Suprapubic skin (tissue), 4 donors: Measurements from ENCODE around the gene SCAMP1. TPM values are rescaled to one million over a fixed set of nuclear protein-coding genes. Genes with fewer than 3 reads are reported as not detected.

Source experiments
- DNase-seq, 2 donors: peaks; one replicate each; pipeline ENCODE4 v3.0.0-alpha.2; 2019; ENCODE audit warnings: low spot score in 2 of 2
- H3K27ac ChIP-seq: fragments of 200-600 bp; sonication (generic); one replicate; pipeline ENCODE4 v1.5.1; 2019
- H3K27me3 ChIP-seq: fragments of 200-600 bp; sonication (generic); one replicate; pipeline ENCODE4 v1.5.1; 2019
- H3K36me3 ChIP-seq: fragments of 200-600 bp; sonication (generic); one replicate; pipeline ENCODE4 v1.5.1; 2019
- H3K4me1 ChIP-seq: fragments of 200-600 bp; sonication (generic); one replicate; pipeline ENCODE4 v1.5.1; 2019
- H3K4me3 ChIP-seq: fragments of 200-600 bp; sonication (generic); one replicate; pipeline ENCODE4 v1.5.1; 2019; ENCODE audit warnings: mild to moderate bottlenecking
- H3K9me3 ChIP-seq: fragments of 200-600 bp; sonication (generic); one replicate; pipeline ENCODE4 v1.5.1; 2019
- EP300 ChIP-seq: sonication (generic); formaldehyde crosslinking; IDR thresholded peaks from one replicate; pipeline ENCODE4 v1.6.1; 2017; ENCODE audit warnings: antibody characterized with exemption
- POLR2A ChIP-seq, 2 donors: fragments of 450-650 bp; IDR thresholded peaks; one replicate each; pipeline ENCODE4 v1.6.1; 2017; ENCODE audit warnings: antibody characterized with exemption in 2 of 2, mild to moderate bottlenecking in 2 of 2, moderate library complexity in 2 of 2
- POLR2AphosphoS5 ChIP-seq, 3 donors: sonication (generic); formaldehyde crosslinking; IDR thresholded peaks; one replicate each; pipeline ENCODE4 v1.6.1; 2017; ENCODE audit warnings: antibody characterized with exemption in 3 of 3
- WGBS: methylation state at CpG from one replicate; pipeline ENCODE4 v1.1.5; 2018; 5-methylcytosine and 5-hydroxymethylcytosine counted together
- total RNA-seq, 4 donors: library from RNA; depleted of rRNA; stranded (reverse); fragments of >200 nt; gene quantifications; one replicate each; pipeline ENCODE4 v1.1.0, GENCODE V29; 2016
- TF ChIP-seq, protein P1 (sequence below), 2 donors: fragments of 200-600 bp in 1 of 2; fragments of 450-650 bp in 1 of 2; sonication (generic) in 1 of 2; IDR thresholded peaks; one replicate each; pipeline ENCODE4 v1.5.1; 2016 to 2019; ENCODE audit warnings: antibody characterized with exemption in 2 of 2, mild to moderate bottlenecking in 1 of 2, moderate library complexity in 1 of 2

SCAMP1 gene
- total RNA-seq, 4 donors from 2014 or later = 21.2 to 34.6 (median 29.4) TPM

DNA sequence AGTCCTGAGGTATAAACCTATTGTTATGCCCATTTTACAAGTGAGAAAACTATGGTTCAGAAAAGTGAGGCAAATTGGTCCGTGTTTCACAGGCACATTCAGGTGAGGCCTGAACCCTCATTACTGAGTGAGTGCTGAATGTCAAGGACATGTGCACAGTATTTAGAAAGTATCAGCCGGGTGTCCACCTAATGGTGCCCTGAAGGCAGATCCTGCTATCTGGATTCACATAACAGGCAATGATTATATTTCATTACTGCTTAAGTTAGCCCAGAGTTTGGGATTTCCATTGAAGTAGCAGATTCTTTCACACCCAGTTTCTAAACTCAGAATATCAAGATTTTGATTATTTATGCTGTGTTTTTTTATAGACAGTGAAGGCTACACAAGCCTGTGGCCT lies 145.4 kb downstream of the SCAMP1 start:
- H3K27ac ChIP-seq = peak overlapping the region; percentile 61
- H3K27me3 ChIP-seq = no peaks in the 10 kb centered on the region
- no peak overlapping the region for H3K4me3 ChIP-seq
- peaks cover 58% of the 10 kb centered on the region for H3K4me1 ChIP-seq
- WGBS = 88% methylated on average over 2 of the region's 2 CpGs
- H3K9me3 ChIP-seq = no peaks in the 10 kb centered on the region
- TF ChIP-seq, protein P1, sequence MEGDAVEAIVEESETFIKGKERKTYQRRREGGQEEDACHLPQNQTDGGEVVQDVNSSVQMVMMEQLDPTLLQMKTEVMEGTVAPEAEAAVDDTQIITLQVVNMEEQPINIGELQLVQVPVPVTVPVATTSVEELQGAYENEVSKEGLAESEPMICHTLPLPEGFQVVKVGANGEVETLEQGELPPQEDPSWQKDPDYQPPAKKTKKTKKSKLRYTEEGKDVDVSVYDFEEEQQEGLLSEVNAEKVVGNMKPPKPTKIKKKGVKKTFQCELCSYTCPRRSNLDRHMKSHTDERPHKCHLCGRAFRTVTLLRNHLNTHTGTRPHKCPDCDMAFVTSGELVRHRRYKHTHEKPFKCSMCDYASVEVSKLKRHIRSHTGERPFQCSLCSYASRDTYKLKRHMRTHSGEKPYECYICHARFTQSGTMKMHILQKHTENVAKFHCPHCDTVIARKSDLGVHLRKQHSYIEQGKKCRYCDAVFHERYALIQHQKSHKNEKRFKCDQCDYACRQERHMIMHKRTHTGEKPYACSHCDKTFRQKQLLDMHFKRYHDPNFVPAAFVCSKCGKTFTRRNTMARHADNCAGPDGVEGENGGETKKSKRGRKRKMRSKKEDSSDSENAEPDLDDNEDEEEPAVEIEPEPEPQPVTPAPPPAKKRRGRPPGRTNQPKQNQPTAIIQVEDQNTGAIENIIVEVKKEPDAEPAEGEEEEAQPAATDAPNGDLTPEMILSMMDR (IDR thresholded peaks at IDR 0.05) = no peak
- TF ChIP-seq EP300 (no peak), POLR2AphosphoS5 (IDR thresholded peaks at IDR 0.05) (no peak)
- no peaks in the 10 kb centered on the region for H3K36me3 ChIP-seq
- DNase-seq = no peak

DNA sequence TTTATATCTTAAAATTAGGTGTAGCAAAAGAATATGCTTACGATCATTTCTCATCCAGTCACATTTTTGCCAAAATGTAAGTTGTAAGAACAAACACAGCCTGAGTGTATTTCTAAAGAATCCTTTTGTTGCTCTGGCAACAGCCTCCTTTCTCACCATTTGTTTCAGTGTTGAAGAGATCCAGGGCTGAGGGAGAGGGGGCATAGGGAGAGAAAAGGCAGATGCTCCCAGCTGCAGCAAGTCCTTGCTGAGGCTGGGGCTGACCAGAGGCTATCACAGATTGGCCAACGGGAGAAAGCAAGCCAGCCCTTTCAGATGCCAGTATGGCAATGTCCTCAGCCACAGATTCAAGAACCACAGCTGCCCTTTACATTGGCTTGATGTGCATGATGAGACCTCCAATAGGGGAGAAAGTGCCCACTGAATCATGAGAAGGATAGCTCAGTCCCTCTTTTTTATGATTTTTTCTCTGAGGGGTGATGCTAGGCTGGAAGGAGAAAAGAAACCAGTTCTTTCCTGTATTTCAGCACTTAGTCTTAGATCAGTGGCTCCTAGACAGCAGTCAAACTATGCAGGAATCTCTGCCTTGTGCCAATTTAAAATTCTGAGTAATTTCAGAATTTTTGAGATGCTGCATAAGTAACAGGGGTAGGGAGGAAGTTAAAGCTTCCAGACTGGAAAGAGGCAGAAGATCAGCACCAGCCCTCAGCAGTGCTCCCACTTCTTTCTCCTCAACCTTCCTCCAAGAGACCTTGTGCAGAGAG lies 146.0 kb downstream of the SCAMP1 start:
- 66% methylated on average over 2 of the region's 2 CpGs for WGBS
- Histone ChIP-seq H3K36me3 (no peaks in the 10 kb centered on the region), H3K27ac (no peak overlapping the region), H3K9me3 (no peaks in the 10 kb centered on the region), H3K4me3 (no peak overlapping the region), H3K27me3 (no peaks in the 10 kb centered on the region), H3K4me1 (peaks cover 56% of the 10 kb centered on the region)
- TF ChIP-seq POLR2A (IDR thresholded peaks at IDR 0.05) (no peak), POLR2AphosphoS5 (IDR thresholded peaks at IDR 0.05) (no peak), EP300 (no peak)
- TF ChIP-seq, protein P1 (IDR thresholded peaks at IDR 0.05) = no peak
- DNase-seq = no peak

DNA sequence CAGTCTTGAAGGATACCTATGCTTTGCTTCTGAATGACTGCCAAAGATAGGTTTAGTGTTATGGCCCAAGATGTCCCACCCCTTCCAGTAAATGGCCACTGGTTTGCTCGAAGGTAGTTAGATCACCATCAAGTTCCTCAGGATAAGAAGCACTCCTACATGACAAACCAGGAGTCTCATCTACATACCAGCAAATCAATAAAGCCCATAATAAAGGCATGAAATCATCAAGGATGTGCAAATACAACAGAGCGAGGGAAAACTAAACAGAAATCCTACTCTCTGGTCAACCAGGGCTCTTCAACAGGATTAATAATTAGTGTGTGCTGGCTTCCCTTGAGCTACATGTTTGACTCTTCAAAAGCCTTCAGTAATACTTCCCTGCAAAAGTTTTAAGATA lies 147.1 kb downstream of the SCAMP1 start:
- DNase-seq = no peak
- H3K4me3 ChIP-seq = no peak overlapping the region
- H3K27ac ChIP-seq = no peak overlapping the region
- 93% methylated on average over 2 of the region's 2 CpGs for WGBS
- H3K9me3 ChIP-seq = no peaks in the 10 kb centered on the region
- TF ChIP-seq EP300 = no peak
- no peak for TF ChIP-seq POLR2AphosphoS5 (IDR thresholded peaks at IDR 0.05)
- TF ChIP-seq POLR2A (IDR thresholded peaks at IDR 0.05) = no peak
- TF ChIP-seq, protein P1 (IDR thresholded peaks at IDR 0.05) = no peak
- no peaks in the 10 kb centered on the region for H3K27me3 ChIP-seq
- no peaks in the 10 kb centered on the region for H3K36me3 ChIP-seq
- H3K4me1 ChIP-seq = peaks cover 46% of the 10 kb centered on the region

DNA sequence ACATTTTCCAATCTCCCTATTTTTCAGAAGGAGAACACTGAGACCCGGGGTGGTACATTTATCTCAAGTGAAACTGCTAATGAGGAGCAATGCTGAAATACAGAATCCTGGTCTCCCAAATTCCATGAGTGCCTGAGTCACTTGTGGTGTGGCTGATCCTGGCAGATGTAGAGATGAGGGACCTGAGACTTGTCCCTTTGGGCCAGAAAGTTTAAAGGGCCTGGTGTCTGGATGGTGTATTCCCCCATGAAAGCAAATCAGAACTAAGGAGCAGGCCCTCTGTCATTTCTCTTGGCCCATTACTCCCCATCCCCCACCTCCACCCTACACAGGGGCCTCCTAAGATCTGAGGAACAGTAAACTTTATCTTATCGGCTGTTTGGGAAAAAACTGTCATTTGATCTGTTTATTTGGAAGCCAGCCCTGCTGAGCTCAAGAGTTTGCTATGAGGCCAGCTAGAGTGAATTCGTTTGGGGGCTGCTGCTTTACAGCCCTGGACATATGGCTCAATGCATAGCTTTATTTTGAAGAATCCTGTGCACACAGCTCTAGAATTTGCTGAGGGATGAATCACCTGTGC lies 147.9 kb downstream of the SCAMP1 start:
- Histone ChIP-seq H3K27me3 (no peaks in the 10 kb centered on the region), H3K4me3 (peak overlapping the region; percentile 44), H3K9me3 (no peaks in the 10 kb centered on the region), H3K4me1 (peaks cover 45% of the 10 kb centered on the region), H3K27ac (peak overlapping the region; percentile 36), H3K36me3 (no peaks in the 10 kb centered on the region)
- WGBS = 63% methylated on average over 3 of the region's 3 CpGs
- no peak for TF ChIP-seq POLR2A (IDR thresholded peaks at IDR 0.05)
- TF ChIP-seq POLR2AphosphoS5 (IDR thresholded peaks at IDR 0.05) = no peak
- TF ChIP-seq, protein P1 (IDR thresholded peaks at IDR 0.05) = no peak
- TF ChIP-seq EP300 = no peak
- DNase-seq = no peak

DNA sequence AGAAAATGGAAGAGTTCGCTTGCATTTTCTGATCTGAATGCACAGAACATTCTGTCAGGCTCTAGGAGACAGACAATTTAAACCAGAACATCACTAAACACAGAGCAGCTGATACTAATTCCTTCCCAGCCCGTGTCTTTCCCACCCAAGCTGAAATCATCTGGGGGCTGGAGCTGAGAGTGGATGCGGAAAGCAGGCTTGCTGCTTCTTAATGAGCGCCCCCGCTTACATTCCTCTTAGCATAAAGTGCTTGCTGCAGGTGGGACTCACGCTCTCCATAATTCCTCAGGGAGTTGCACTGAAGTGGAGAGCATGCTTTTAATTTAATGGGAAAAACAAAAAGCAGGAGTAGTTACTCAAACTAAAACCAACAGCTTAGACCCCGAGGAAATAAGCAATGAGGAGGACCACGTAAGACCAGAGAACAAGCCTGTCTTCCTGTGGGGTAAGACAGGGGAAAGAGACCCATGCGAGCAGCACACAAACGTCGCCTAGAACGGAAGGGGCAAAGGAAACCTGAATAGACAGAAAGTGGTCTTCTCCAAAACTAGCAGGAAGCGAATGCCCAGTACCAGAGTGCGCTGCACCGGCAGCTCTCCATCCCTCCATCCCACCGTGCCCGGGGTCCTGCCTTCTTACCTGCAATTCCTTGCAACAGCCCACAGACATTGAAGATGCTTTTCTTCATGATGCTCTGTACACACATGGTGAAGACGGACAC lies 148.9 kb downstream of the SCAMP1 start:
- TF ChIP-seq POLR2A (IDR thresholded peaks at IDR 0.05) (no peak), EP300 (no peak), POLR2AphosphoS5 (IDR thresholded peaks at IDR 0.05) (no peak)
- TF ChIP-seq, protein P1 (IDR thresholded peaks at IDR 0.05) = no peak
- Histone ChIP-seq H3K4me3 (peak overlapping the region; percentile 44), H3K36me3 (no peaks in the 10 kb centered on the region), H3K27ac (peak overlapping the region; percentile 67), H3K27me3 (no peaks in the 10 kb centered on the region), H3K4me1 (peaks cover 41% of the 10 kb centered on the region), H3K9me3 (no peaks in the 10 kb centered on the region)
- no peak for DNase-seq
- 66% methylated on average over 18 of the region's 18 CpGs for WGBS
